H9 (cell line): Measurements from ENCODE around the gene AFG1L. TPM values are rescaled to one million over a fixed set of nuclear protein-coding genes. Genes with fewer than 3 reads are reported as not detected.

Source experiments
- DNase-seq: peaks from one replicate; pipeline ENCODE4 v3.0.0-alpha.2; 2017
- H2AFZ ChIP-seq: one replicate; pipeline ENCODE4 v1.6.1; 2013; ENCODE audit warnings: mild to moderate bottlenecking, low read length, control low read depth, moderate library complexity
- H2AK5ac ChIP-seq: 2 replicates; pipeline ENCODE4 v1.6.1; 2013; ENCODE audit warnings: low read length, control low read depth, mixed read lengths; ENCODE audit not compliant: insufficient read length
- H2BK120ac ChIP-seq: one replicate; pipeline ENCODE4 v1.6.1; 2013; ENCODE audit warnings: low read depth, mild to moderate bottlenecking, low read length, control low read depth, inconsistent platforms; ENCODE audit not compliant: poor library complexity, severe bottlenecking
- H2BK12ac ChIP-seq: 2 replicates; pipeline ENCODE4 v1.6.1; 2013; ENCODE audit warnings: low read length, control low read depth, mixed read lengths, low read depth; ENCODE audit not compliant: insufficient read length
- H2BK15ac ChIP-seq: 2 replicates; pipeline ENCODE4 v1.6.1; 2013; ENCODE audit warnings: low read depth, low read length, control low read depth
- H2BK20ac ChIP-seq: one replicate; pipeline ENCODE4 v1.6.1; 2013; ENCODE audit warnings: low read depth, mild to moderate bottlenecking, low read length, control low read depth, inconsistent platforms; ENCODE audit not compliant: poor library complexity, severe bottlenecking
- H2BK5ac ChIP-seq: 2 replicates; pipeline ENCODE4 v1.6.1; 2013; ENCODE audit warnings: low read length, control low read depth, mixed read lengths; ENCODE audit not compliant: insufficient read length
- H3K14ac ChIP-seq: 2 replicates; pipeline ENCODE4 v1.6.1; 2013; ENCODE audit warnings: low read length, control low read depth; ENCODE audit not compliant: insufficient read depth
- H3K18ac ChIP-seq: 2 replicates; pipeline ENCODE4 v1.6.1; 2013; ENCODE audit warnings: low read depth, mild to moderate bottlenecking, mixed read lengths, low read length, control low read depth; ENCODE audit not compliant: insufficient read length
- H3K23ac ChIP-seq: 2 replicates; pipeline ENCODE4 v1.6.1; 2013; ENCODE audit warnings: low read length, control low read depth, mixed read lengths, low read depth; ENCODE audit not compliant: insufficient read length
- H3K23me2 ChIP-seq: 2 replicates; pipeline ENCODE4 v1.6.1; 2013; ENCODE audit warnings: low read depth, mild to moderate bottlenecking, mixed read lengths, low read length, control low read depth; ENCODE audit not compliant: insufficient read length, poor library complexity, severe bottlenecking
- H3K27ac ChIP-seq: 2 replicates; pipeline ENCODE4 v1.5.1; 2013; ENCODE audit warnings: low read length, control low read depth, mixed read lengths, low read depth; ENCODE audit not compliant: insufficient read length
- H3K27me3 ChIP-seq: 2 replicates; pipeline ENCODE4 v1.6.1; 2013; ENCODE audit warnings: low read length, control low read depth, inconsistent platforms; ENCODE audit not compliant: insufficient read depth
- H3K4ac ChIP-seq: 2 replicates; pipeline ENCODE4 v1.6.1; 2013; ENCODE audit warnings: low read depth, mild to moderate bottlenecking, control low read depth, inconsistent platforms, low read length, moderate library complexity
- H3K4me1 ChIP-seq: 2 replicates; pipeline ENCODE4 v1.6.1; 2013; ENCODE audit warnings: low read length, control low read depth, inconsistent platforms; ENCODE audit not compliant: insufficient read depth
- H3K4me2 ChIP-seq: 2 replicates; pipeline ENCODE4 v1.6.1; 2013; ENCODE audit warnings: low read length, control low read depth, mixed read lengths; ENCODE audit not compliant: insufficient read length, insufficient read depth
- H3K56ac ChIP-seq: 2 replicates; pipeline ENCODE4 v1.6.1; 2013; ENCODE audit warnings: low read depth, mild to moderate bottlenecking, mixed read lengths, low read length, control low read depth; ENCODE audit not compliant: insufficient read length
- H3K79me1 ChIP-seq: 2 replicates; pipeline ENCODE4 v1.6.1; 2013; ENCODE audit warnings: low read depth, mild to moderate bottlenecking, moderate library complexity, low read length, control low read depth, inconsistent platforms; ENCODE audit not compliant: insufficient read depth, poor library complexity, severe bottlenecking
- H3K79me2 ChIP-seq: 2 replicates; pipeline ENCODE4 v1.6.1; 2013; ENCODE audit warnings: low read length, control low read depth, inconsistent platforms; ENCODE audit not compliant: insufficient read depth
- H3K9ac ChIP-seq: 2 replicates; pipeline ENCODE4 v1.6.1; 2013; ENCODE audit warnings: low read length, control low read depth, mixed read lengths; ENCODE audit not compliant: insufficient read length; ENCODE audit errors: extremely low read depth
- H3K9me3 ChIP-seq: one replicate; pipeline ENCODE4 v1.6.1; 2013; ENCODE audit warnings: low read depth, low read length, inconsistent platforms; ENCODE audit not compliant: control insufficient read depth
- H3T11ph ChIP-seq: one replicate; pipeline ENCODE4 v1.6.1; 2013; ENCODE audit warnings: mild to moderate bottlenecking, low read length, control low read depth, inconsistent platforms
- H4K20me1 ChIP-seq: one replicate; pipeline ENCODE4 v1.6.1; 2013; ENCODE audit not compliant: control insufficient read depth, insufficient read length, insufficient read depth
- H4K5ac ChIP-seq: 2 replicates; pipeline ENCODE4 v1.6.1; 2013; ENCODE audit warnings: low read depth, mild to moderate bottlenecking, mixed read lengths, low read length, control low read depth; ENCODE audit not compliant: insufficient read length
- H4K8ac ChIP-seq: replicated peaks from 2 replicates; pipeline ENCODE4 v1.6.1; 2013; ENCODE audit warnings: low read length, control low read depth, mixed read lengths, low read depth; ENCODE audit not compliant: insufficient read length
- H4K91ac ChIP-seq: 2 replicates; pipeline ENCODE4 v1.6.1; 2013; ENCODE audit warnings: low read depth, mild to moderate bottlenecking, moderate library complexity, mixed read lengths, low read length, control low read depth; ENCODE audit not compliant: insufficient read length
- H3K27ac Mint-ChIP-seq, 3 experiments: 2 replicates in 2 of 3; 3 replicates in 1 of 3; pipeline ENCODE4 v1.8.0; 2020 to 2021; ENCODE audit warnings: mixed read lengths in 3 of 3, mild to moderate bottlenecking in 1 of 3, moderate library complexity in 1 of 3
- H3K27me3 Mint-ChIP-seq: 2 replicates; pipeline ENCODE4 v1.8.0; 2021; ENCODE audit warnings: low read depth, mild to moderate bottlenecking, moderate library complexity, mixed read lengths
- H3K36me3 Mint-ChIP-seq, 3 experiments: 2 replicates in 2 of 3; 3 replicates in 1 of 3; pipeline ENCODE4 v1.8.0; 2020 to 2021; ENCODE audit warnings: low read depth in 3 of 3, mixed read lengths in 3 of 3; ENCODE audit not compliant: insufficient read depth in 1 of 3
- H3K4me1 Mint-ChIP-seq, 2 experiments: 2 replicates each; pipeline ENCODE4 v1.8.0; 2020; ENCODE audit warnings: mixed read lengths in 2 of 2
- H3K4me3 Mint-ChIP-seq, 2 experiments: 2 replicates in 1 of 2; 3 replicates in 1 of 2; pipeline ENCODE4 v1.8.0; 2020 to 2021; ENCODE audit warnings: mild to moderate bottlenecking in 2 of 2, mixed read lengths in 2 of 2, moderate library complexity in 1 of 2
- H3K9me3 Mint-ChIP-seq, 2 experiments: 2 replicates in 1 of 2; 3 replicates in 1 of 2; pipeline ENCODE4 v1.8.0; 2020; ENCODE audit warnings: mild to moderate bottlenecking in 2 of 2, mixed read lengths in 2 of 2, moderate library complexity in 1 of 2
- WGBS: extraction: QIAGEN DNeasy Blood & Tissue Kit; methylation state at CpG from one replicate; pipeline ENCODE4 v1.1.7; 2013; ENCODE audit warnings: missing lambda C conversion rate, low lambda C conversion rate, mixed read lengths; ENCODE audit not compliant: insufficient read length; ENCODE audit errors: extremely low coverage; 5-methylcytosine and 5-hydroxymethylcytosine counted together
- total RNA-seq: library from RNA; stranded (reverse); gene quantifications from 2 replicates; pipeline ENCODE4 v1.2.1, GENCODE V29; 2021
- TF ChIP-seq, protein P1 (sequence below): fragments of 200-600 bp; sonication (generic); conservative IDR thresholded peaks from 3 replicates; pipeline ENCODE4 v1.8.0; 2021; ENCODE audit warnings: antibody characterized with exemption, mild to moderate bottlenecking

AFG1L gene
- total RNA-seq, 1 experiment from 2014 or later, result 4.7 TPM

GRCh38 chr6:108250240-108250866 is 44.5 kb upstream of the AFG1L start:
- Histone ChIP-seq H3K4ac (no peak overlapping the region), H3K23me2 (no peaks in the 10 kb centered on the region), H4K5ac (no peak overlapping the region), H4K8ac (no peak overlapping the region), H3K27me3 (no peaks in the 10 kb centered on the region), H3T11ph (no peak overlapping the region), H3K18ac (no peak overlapping the region), H3K79me1 (peaks cover 2% of the 10 kb centered on the region), H4K91ac (no peak overlapping the region), H2BK5ac (no peak overlapping the region), H3K9ac (no peak overlapping the region), H2BK120ac (no peak overlapping the region), H3K4me1 (no peaks in the 10 kb centered on the region), H3K79me2 (no peaks in the 10 kb centered on the region), H4K20me1 (no peaks in the 10 kb centered on the region), H2BK12ac (no peak overlapping the region), H3K9me3 (no peaks in the 10 kb centered on the region), H3K27ac (no peak overlapping the region), H3K4me2 (no peak overlapping the region), H3K23ac (no peak overlapping the region), H2AFZ (no peak overlapping the region), H2BK20ac (no peak overlapping the region), H3K56ac (no peak overlapping the region), H2BK15ac (no peak overlapping the region), H3K14ac (no peak overlapping the region), H2AK5ac (no peak overlapping the region)
- Mint-ChIP-seq H3K27me3 (no peaks in the 10 kb centered on the region), H3K4me3 (no peak overlapping the region), H3K27ac (no peak overlapping the region), H3K9me3 (peaks cover 0 to 5% of the 10 kb centered on the region in 2 experiments; a peak in 3 of 5 replicates), H3K36me3 (peaks cover 7% of the 10 kb centered on the region in 3 experiments; a peak in 6 of 7 replicates), H3K4me1 (peaks cover 0 to 4% of the 10 kb centered on the region in 2 experiments; a peak in 3 of 4 replicates)
- TF ChIP-seq, protein P1, sequence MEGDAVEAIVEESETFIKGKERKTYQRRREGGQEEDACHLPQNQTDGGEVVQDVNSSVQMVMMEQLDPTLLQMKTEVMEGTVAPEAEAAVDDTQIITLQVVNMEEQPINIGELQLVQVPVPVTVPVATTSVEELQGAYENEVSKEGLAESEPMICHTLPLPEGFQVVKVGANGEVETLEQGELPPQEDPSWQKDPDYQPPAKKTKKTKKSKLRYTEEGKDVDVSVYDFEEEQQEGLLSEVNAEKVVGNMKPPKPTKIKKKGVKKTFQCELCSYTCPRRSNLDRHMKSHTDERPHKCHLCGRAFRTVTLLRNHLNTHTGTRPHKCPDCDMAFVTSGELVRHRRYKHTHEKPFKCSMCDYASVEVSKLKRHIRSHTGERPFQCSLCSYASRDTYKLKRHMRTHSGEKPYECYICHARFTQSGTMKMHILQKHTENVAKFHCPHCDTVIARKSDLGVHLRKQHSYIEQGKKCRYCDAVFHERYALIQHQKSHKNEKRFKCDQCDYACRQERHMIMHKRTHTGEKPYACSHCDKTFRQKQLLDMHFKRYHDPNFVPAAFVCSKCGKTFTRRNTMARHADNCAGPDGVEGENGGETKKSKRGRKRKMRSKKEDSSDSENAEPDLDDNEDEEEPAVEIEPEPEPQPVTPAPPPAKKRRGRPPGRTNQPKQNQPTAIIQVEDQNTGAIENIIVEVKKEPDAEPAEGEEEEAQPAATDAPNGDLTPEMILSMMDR, result peak; percentile 64
- WGBS, result no CpG with 5 or more reads among the region's 2 CpGs
- DNase-seq, result peak; percentile 34
